Measurements from ENCODE around the gene ACBD6. TPM values are rescaled to one million over a fixed set of nuclear protein-coding genes. Genes with fewer than 3 reads are reported as not detected.

ACBD6 gene
- total RNA-seq, 2 donors from 2014 or later, result 43.2 to 54.5 TPM

DNA sequence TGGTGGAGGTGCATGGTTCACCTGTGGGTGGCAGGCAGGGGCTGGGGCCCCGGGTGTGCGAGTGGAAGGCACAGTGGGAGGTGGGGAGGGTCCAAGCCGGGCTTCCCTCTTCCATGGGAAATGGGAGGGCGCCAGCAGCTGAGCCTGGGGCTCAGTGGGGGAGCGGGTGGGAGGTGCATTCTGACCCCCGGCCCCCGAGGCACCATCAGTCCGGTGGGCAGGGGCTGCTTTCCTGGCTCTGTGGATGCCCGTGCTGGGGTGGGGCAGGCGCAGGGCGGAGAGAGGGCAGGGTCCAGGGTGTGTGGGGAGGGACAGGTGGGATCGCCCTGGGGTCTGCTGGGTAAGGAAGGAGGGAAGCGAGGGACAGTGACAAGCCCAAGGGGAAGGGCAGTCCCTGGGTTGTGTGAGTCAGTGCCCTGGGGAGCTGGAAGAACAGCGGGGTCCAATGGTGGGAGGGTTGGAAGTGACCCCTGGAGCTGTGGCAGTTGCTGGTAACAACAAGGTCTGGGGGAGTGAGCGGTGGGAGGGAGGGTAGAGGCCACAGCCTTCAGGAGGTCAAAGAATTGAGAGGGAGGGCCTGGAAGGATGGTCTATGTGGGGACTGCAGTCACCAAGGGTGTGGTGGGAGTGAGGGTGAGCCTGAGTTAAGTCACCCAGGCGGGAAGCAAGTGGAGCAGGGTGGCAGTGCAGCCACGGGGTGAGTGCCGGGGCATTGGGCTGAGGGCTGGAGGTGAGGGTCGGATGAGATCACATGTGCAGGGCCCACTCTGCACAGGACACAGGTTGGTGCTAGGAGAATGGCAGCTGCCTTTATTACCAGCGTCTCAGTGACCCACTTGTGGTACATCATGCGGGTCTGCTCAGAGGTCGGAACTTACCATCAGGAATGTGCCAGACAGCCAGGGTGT lies 242.7 kb downstream of the ACBD6 start:
- H3K9me3 ChIP-seq (ENCODE audit: control insufficient read depth, low read length), result no peaks in the 10 kb centered on the region
- H3K36me3 ChIP-seq (ENCODE audit: control insufficient read depth, insufficient read depth, low read length), result no peaks in the 10 kb centered on the region
- DNase-seq, result no peak
- no peak overlapping the region for H3K27ac ChIP-seq (ENCODE audit: low read depth, low read length)
- Mint-ChIP-seq H3K9me3 (no peaks in the 10 kb centered on the region), H3K36me3 (ENCODE audit: low read depth) (no peaks in the 10 kb centered on the region), H3K4me1 (no peaks in the 10 kb centered on the region), H3K27me3 (ENCODE audit: insufficient read depth) (peaks cover 30% of the 10 kb centered on the region), H3K27ac (no peak overlapping the region), H3K4me3 (no peak overlapping the region)
- TF ChIP-seq, protein P1, sequence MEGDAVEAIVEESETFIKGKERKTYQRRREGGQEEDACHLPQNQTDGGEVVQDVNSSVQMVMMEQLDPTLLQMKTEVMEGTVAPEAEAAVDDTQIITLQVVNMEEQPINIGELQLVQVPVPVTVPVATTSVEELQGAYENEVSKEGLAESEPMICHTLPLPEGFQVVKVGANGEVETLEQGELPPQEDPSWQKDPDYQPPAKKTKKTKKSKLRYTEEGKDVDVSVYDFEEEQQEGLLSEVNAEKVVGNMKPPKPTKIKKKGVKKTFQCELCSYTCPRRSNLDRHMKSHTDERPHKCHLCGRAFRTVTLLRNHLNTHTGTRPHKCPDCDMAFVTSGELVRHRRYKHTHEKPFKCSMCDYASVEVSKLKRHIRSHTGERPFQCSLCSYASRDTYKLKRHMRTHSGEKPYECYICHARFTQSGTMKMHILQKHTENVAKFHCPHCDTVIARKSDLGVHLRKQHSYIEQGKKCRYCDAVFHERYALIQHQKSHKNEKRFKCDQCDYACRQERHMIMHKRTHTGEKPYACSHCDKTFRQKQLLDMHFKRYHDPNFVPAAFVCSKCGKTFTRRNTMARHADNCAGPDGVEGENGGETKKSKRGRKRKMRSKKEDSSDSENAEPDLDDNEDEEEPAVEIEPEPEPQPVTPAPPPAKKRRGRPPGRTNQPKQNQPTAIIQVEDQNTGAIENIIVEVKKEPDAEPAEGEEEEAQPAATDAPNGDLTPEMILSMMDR (conservative IDR thresholded peaks at IDR 0.05), result no peak
- no peak overlapping the region for H3K4me3 ChIP-seq (ENCODE audit: low read length)
- H3K27me3 ChIP-seq (ENCODE audit: control insufficient read depth, insufficient read depth, low read length, poor library complexity, severe bottlenecking), result peaks cover 5% of the 10 kb centered on the region
- no peaks in the 10 kb centered on the region for H3K4me1 ChIP-seq (ENCODE audit: control insufficient read depth, insufficient read depth, low read length)
- no peak overlapping the region for H3K9ac ChIP-seq (ENCODE audit: extremely low read depth, low read length, poor library complexity, severe bottlenecking)
- WGBS, 2 experiments (ENCODE audit: insufficient coverage in 1 of 2, insufficient read length in 1 of 2), result 88 to 92% methylated on average over 8 to 22 of the region's 22 CpGs

GRCh38 chr1:180258935-180259334 lies 243.4 kb downstream of the ACBD6 start:
- WGBS, 2 experiments (ENCODE audit: insufficient coverage in 1 of 2, insufficient read length in 1 of 2), result 90 to 95% methylated on average over 3 to 5 of the region's 5 CpGs
- H3K27ac Mint-ChIP-seq, result no peak overlapping the region
- H3K27ac ChIP-seq (ENCODE audit: low read depth, low read length), result no peak overlapping the region

GRCh38 chr1:180258290-180258689 lies 244.1 kb downstream of the ACBD6 start:
- H3K27ac ChIP-seq (ENCODE audit: low read depth, low read length), result no peak overlapping the region
- H3K27ac Mint-ChIP-seq, result no peak overlapping the region
- H3K4me1 Mint-ChIP-seq, result no peaks in the 10 kb centered on the region
- DNase-seq, result no peak
- H3K36me3 ChIP-seq (ENCODE audit: control insufficient read depth, insufficient read depth, low read length), result no peaks in the 10 kb centered on the region
- H3K9me3 ChIP-seq (ENCODE audit: control insufficient read depth, low read length), result no peaks in the 10 kb centered on the region
- H3K36me3 Mint-ChIP-seq (ENCODE audit: low read depth), result no peaks in the 10 kb centered on the region
- peaks cover 5% of the 10 kb centered on the region for H3K27me3 ChIP-seq (ENCODE audit: control insufficient read depth, insufficient read depth, low read length, poor library complexity, severe bottlenecking)
- 91 to 98% methylated on average over 7 to 12 of the region's 12 CpGs for WGBS, 2 experiments (ENCODE audit: insufficient coverage in 1 of 2, insufficient read length in 1 of 2)
- H3K4me3 Mint-ChIP-seq, result no peak overlapping the region
- H3K9ac ChIP-seq (ENCODE audit: extremely low read depth, low read length, poor library complexity, severe bottlenecking), result no peak overlapping the region
- TF ChIP-seq, protein P1 (conservative IDR thresholded peaks at IDR 0.05), result no peak
- no peaks in the 10 kb centered on the region for H3K9me3 Mint-ChIP-seq
- H3K4me1 ChIP-seq (ENCODE audit: control insufficient read depth, insufficient read depth, low read length), result no peaks in the 10 kb centered on the region
- H3K27me3 Mint-ChIP-seq (ENCODE audit: insufficient read depth), result peaks cover 29% of the 10 kb centered on the region
- no peak overlapping the region for H3K4me3 ChIP-seq (ENCODE audit: low read length)

More at GRCh38 chr1:180258935-180259334, 243.4 kb downstream of the ACBD6 start:
- H3K27me3 Mint-ChIP-seq (ENCODE audit: insufficient read depth), result peaks cover 30% of the 10 kb centered on the region
- H3K36me3 Mint-ChIP-seq (ENCODE audit: low read depth), result no peaks in the 10 kb centered on the region
- Histone ChIP-seq H3K27me3 (ENCODE audit: control insufficient read depth, insufficient read depth, low read length, poor library complexity, severe bottlenecking) (peaks cover 5% of the 10 kb centered on the region), H3K36me3 (ENCODE audit: control insufficient read depth, insufficient read depth, low read length) (no peaks in the 10 kb centered on the region), H3K9me3 (ENCODE audit: control insufficient read depth, low read length) (no peaks in the 10 kb centered on the region), H3K4me1 (ENCODE audit: control insufficient read depth, insufficient read depth, low read length) (no peaks in the 10 kb centered on the region), H3K4me3 (ENCODE audit: low read length) (no peak overlapping the region), H3K9ac (ENCODE audit: extremely low read depth, low read length, poor library complexity, severe bottlenecking) (no peak overlapping the region)
- no peaks in the 10 kb centered on the region for H3K9me3 Mint-ChIP-seq
- no peaks in the 10 kb centered on the region for H3K4me1 Mint-ChIP-seq
- no peak overlapping the region for H3K4me3 Mint-ChIP-seq
- no peak for DNase-seq
- TF ChIP-seq, protein P1 (conservative IDR thresholded peaks at IDR 0.05), result no peak

Measured in endodermal cell (in vitro differentiated cells).